Ureter (tissue), 1 donor: ENCODE data around the gene EPC1. TPM values are rescaled to one million over a fixed set of nuclear protein-coding genes. Genes with fewer than 3 reads are reported as not detected.
A peak's percentile ranks its signal among the peaks of the same experiment; 100 is the strongest.
"Not testable (repeated sequence)": the region's sequence is repeated elsewhere in the genome, so short reads cannot be mapped to it uniquely, and the experiment has no call there.

Experiments
- DNase-seq: peaks from one replicate; pipeline ENCODE4 v3.0.0-alpha.2; 2020; ENCODE audit warnings: low spot score
- total RNA-seq: library from RNA; stranded (reverse); gene quantifications from one replicate; pipeline ENCODE4 v1.2.4, GENCODE V29; 2023
- donor health status: DM: yes; HTN: yes; CAD: no.

EPC1 gene
- total RNA-seq, 1 donor from 2014 or later, result 49.5 TPM

DNA sequence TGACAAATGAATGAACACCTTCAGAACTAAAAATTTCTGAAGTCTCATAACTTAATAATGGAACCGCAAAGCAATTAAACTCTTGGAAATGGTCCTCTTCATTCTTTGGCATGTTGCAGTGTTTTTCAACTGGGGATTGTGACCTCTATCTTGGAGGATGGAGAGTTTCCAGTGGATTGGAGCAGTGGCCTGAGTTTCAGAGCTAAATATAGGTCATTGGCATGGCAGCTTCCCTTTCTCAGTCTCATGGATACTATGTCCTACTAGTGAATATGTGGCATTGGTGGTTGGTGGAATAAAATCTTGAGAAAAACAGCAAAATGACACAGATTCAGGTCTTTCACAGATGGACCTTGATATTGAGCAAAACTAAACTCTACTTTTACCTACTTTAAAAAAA is 24.1 kb upstream of the EPC1 start:
- DNase-seq, result no peak

- DNase-seq, result peak; percentile 74
These were observed 21.0 kb upstream of the EPC1 start for GRCh38 chr10:32367793-32368453.

DNA sequence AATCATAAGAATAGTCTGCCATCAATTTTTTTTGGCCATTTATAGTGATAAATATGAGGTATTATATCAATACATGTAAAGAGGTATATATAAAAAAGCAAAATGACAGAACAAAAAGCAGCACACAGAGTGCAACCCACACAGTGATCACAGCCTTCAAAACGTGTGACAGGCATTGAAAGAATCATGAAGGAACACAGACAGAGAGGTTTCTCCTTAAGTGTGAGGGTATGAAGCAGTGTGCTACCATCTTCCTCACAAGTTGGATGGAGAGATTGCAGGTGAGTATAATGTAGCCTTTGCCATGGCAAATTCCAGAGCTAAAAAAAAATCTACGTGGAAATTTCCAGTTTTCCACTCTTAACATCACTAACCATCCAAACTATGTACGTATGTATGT is 19.6 kb upstream of the EPC1 start:
- DNase-seq, result no peak

DNA sequence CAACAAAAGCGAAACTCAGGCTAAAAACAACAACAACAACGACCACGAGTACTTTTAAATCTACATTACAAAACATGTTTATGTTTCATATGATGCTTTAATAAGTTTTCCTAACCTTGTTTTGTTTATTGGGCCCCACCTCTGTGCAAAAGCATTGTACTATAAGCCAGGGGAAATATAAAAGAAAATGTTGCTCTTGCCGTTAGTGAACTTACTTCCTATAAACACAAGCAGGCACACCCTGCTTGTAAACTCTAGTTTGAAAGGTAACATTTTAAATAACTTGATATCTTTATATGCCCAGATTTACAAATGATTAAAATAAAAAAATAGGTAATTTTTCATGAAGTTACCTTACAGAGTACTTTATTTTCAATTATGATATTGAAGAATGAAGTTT is 19.2 kb upstream of the EPC1 start:
- DNase-seq, result no peak

- DNase-seq, result not testable (repeated sequence)
These were observed 18.4 kb upstream of the EPC1 start for GRCh38 chr10:32365404-32365803.

DNA sequence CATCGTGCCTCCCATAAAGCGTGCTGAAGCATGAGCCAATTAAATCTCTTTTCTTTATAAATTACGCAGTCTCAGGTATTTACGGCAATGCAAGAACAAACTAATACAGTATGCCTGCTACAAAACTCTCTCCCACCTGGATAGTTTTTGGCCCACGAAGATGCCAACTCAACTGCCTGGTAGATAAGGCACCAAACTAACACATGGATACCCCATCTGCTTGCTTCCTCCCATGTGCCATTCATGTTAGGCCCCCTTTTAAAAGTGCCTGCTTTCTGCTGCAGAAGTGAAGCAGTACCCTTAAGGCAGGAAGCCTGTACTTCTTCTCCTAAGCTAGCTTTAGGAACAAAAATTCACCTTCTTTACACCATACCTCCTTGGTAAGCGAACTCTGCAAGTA is 15.6 kb upstream of the EPC1 start:
- no peak for DNase-seq

GRCh38 chr10:32360884-32361283 is 13.9 kb upstream of the EPC1 start:
- DNase-seq, result no peak

DNA sequence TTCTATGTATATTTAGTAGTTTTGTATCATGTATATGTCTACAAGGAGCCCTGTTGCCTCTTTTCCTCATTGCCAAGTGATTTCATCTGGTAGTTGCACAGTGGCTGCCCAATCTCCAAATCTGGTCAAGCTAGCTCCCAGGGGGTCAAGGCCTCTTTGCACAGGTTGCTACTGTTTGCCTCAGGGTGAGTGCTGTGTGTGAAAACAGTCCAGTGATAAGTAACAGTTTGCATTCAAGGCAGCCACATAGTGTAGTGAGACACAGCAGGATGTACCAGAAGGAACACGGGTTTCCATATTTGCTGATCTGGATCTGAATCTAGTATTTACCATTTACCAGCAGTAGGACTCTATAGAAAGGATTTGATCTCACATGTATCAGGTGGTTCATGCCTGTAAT is 13.3 kb upstream of the EPC1 start:
- no peak for DNase-seq

- DNase-seq, result no peak
These were observed 10.2 kb upstream of the EPC1 start for GRCh38 chr10:32357056-32357735.

GRCh38 chr10:32354690-32355089 is 7.7 kb upstream of the EPC1 start:
- not testable (repeated sequence) for DNase-seq

GRCh38 chr10:32350811-32351350 is 3.9 kb upstream of the EPC1 start:
- no peak for DNase-seq

DNA sequence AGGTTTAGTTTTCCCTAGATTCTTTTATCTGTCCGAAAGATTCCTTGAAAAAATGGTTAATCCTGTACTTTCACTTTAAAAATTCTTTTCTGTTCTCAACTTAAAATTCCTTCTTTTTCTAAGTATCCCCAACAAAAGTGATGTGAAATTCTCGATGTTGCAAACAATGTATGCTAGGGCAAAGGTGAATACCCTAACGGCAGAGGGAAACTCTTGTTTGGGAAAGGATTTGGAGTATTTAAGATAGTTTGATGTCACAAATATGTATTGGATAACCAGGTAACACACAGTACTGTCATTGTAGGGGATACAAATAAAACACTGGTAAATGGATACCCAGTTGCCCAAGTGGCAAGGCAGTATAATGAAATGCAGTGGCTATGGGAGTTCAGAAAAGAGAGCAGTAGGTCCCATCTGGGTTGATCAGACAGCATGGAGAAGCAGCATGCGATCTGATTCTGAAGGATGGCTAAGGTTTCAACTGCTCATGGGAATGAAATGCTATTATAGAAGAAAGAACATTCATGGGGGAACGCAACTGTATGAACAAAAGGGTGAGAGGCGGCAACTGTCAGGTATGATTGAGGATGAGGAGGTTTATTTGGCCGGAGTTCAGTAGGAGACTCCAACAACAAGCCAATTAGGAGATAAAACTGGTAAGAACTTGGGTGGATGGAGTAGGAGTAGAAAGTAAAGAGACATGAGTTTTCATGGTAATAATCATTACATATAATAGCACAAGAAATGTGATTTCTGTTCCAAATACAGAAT is 3.2 kb upstream of the EPC1 start:
- DNase-seq, result no peak

GRCh38 chr10:32349199-32349585 is 2.2 kb upstream of the EPC1 start:
- DNase-seq, result no peak

DNA sequence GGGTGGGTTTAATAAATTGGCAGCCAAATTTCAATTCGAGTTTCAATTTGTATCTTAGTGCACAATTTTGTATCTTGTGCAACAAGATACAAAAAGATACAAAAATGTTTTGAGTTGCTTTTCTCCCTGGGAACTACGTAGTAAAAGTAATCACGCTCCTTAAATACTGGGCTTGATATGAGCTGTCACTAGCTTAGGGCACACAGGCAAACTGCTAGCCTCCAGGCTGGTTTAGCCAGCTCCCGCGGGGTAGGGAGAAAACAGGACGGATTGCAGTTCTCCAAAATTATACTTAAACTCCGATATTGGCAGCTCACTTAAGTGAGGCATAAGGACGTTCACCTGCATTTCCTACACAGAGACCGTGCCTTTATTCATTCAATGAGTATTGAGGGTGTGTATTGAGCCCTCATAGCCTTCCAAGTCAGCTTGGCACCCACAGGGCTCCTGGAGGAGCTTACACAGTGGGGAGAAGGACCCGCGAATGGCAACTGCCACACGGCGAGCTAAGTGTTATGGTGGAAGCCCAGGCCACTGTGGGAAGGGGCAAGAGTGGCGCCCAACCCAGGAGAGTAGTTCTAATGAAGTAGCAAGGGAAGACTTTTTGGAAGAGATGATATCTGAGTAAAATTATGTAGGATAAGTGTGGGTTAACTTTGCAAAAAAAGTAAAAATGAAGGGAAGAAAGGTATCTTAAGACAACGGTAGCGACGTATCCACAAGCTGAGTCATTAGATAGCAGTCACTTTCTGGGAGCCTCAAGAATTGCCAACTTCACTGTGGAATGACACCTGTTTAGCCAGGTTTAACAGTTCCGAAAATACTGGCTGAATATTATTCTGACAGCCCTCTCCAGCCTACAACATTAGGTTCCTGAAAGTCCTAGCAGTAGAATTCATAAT is 1.6 kb upstream of the EPC1 start:
- DNase-seq, result no peak

- no peak for DNase-seq
These were observed 535 bp upstream of the EPC1 start for GRCh38 chr10:32347363-32348022.

DNA sequence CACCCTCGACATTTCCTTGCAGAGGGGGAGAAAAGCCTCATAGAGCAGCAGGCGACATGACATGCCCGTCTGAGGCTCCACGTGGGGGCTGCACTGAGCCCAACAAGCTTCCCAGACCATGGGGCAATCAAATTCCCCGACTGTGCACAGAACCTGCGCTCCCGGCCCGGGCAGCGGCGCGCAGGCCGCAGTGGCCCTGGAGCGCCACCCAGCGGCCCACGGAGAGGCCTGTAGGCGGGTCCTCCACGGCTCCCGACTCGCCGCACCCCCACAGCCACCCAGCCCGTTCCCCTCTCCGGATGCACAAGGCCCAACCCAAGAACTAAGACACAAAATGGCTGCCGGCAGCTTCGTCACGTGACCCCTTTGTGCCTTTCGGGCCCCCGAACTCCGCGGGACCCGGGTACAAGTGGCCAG is 816 bp downstream of the EPC1 start:
- DNase-seq, result peak; percentile 97

DNA sequence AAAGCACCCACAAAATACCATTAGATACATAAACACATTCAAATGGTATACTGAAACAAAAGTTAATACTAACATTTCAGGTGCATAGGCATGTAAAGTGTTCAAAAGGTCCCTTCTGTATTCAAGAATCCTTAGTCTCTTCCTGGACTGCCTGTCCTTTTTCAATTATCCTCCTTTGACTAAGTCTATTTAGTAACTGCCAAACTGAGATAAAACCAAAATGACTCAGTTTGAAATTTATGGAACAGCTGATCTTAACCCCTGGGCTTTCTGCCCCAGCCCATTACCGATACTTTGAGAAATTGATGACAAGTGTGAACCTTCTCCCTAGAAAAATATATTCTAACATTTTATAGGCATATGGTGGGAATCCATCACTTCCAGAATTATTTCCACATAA is 5.4 kb downstream of the EPC1 start:
- no peak for DNase-seq

DNA sequence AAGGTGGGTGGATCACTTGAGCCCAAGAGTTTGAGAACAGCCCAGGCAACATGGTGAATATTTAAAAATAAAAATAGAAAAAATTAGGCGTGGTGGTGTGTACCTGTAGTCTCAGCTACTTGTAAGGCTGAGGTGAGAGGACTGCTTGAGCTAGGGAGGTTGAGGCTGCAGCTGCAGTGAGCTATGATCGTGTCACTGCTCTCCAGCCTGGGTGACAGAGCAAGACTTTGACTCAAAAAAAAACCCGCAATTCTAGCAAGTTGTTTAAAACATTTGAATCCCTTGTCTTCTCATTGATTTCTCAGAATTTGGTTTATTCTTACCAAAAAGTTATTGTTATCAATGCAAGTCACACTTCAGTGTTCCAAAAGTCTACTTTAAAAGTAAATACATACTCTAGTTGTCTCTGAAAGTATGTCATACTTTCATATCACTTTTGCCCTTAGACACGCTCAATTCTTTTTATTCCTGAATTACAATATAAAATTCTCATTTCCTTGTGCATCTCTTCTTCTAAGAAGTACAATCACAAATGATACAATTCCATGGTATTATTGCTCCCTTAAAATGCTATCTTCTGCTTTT is 6.3 kb downstream of the EPC1 start:
- no peak for DNase-seq

- DNase-seq, result no peak
These were observed 8.7 kb downstream of the EPC1 start for GRCh38 chr10:32338262-32338661.

- DNase-seq, result no peak
These were observed 9.6 kb downstream of the EPC1 start for GRCh38 chr10:32337350-32337749.

DNA sequence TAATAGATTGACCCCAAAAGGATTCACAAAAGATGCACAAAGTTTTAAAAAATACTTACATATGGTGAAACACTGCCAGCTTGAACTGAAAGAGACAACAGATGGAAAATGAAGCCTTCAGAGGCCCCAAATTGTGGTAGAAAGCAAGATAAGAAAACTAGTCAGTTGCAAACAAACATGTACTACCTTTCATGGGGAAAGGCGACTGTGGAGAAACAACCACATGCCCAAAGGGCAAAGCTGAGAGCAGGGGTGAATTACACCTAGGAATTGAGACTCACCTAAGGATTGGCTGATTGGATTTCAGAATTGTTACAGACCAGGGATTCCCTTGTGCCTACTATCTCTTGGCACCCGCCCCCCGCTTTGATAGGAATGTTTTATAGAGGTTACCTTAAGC is 13.1 kb downstream of the EPC1 start:
- no peak for DNase-seq
